ENCODE measurements around the gene SDK1.
"Not testable (repeated sequence)": the region's sequence is repeated elsewhere in the genome, so short reads cannot be mapped to it uniquely, and the experiment has no call there.

The SDK1 gene

DNA sequence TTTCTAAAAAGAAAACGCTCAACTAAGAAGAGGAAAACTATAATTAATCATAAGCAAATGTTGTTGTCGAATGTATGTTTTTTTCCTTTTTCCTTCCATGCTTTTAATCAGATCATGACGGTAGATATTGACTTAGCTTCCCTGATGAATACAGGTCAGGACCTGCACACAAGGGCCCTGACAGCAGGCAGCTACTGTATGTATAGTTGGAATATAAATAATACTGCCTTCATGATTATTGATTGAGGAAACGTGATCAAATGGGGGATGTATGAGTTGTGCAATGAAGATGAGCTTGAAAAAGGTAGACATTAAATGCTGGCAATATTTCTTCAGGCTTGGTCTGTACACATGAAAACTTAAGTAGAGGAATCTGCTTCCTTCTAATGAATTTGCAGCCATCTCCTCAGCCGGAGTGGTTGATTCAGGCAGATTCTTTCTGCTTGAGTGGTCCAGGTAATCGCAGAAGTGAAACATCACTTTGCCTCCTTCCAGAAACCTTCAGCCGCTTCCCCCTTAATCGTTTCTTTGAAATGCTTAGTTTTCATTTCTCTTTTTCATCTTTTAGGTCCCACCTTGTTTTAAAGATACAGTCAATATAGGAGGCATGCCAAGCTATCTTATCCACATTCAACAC, 656.5 kb downstream of the SDK1 start:
- no peak for DNase-seq (ENCODE audit: low read depth in 2 of 2)

DNA sequence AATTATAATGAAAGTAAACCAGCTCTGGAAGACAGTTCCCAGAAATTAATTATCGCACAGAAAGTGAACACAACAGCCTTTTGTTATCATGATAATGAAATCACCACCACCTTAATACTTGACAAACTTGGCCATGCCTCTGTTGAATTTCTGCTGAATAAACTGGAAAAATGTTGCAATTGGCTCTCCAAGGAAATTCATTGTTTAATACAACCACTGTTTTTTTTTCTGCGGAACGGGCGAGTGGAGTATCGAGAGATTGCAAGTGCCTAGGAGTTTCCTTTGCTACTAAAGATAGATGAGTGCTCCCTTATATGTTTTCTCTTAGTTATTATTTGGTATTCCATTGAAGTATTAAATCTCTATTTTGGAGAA, 657.0 kb downstream of the SDK1 start:
- DNase-seq (ENCODE audit: low read depth in 2 of 2) = no peak

DNA sequence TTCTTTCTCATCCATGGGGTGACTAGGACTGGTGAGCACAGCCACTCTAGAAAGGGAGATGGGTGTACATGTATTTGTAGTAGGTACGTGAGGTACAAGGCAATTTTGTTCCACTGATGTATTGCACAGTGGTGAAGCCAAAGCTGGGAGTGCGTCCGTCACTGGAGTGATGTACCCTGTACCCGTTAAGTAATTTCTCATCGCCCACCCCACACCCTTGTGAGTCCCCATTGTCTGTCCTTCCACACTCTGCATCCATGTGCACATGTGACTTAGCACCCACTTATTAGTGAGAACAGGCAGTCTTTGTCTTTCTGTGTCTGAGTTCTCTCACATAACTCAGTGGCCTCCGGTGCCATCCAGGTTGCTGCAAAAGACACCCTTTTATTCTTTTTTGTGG, 658.3 kb downstream of the SDK1 start:
- DNase-seq (ENCODE audit: low read depth in 2 of 2) = no peak

DNA sequence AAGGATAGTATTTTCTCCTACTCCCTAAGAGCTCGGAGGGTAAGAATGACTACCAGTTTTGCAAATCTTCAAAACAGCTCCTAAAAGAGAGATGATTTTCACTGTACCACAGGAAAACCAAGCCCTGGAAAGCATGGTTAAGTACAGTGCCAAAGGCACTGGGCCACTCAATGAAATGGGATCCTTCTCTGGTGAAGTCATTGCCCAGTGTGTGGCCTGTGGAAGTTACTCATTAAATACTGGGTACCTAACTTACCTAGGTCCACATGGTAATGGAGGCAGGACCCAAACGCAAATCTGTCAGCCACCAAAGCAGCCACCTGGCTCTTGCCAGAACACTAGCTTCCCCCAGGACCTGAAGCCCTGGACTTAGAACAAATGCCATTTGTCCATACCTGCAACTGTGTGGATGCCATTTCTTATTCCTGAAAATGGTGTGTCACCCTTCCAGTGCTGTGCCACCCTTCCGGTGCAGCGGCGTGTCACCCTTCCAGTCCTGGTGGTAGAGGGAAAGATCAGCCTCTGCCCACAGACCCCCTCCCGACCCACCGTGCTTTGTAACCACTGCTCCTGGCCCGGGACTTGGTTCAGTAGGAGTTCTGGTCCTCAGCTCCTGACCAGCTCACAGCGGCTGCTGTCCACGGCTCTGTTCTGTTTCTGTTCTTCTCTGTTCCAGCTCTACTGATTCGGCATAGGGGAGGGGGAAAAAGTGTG, 659.2 kb downstream of the SDK1 start:
- DNase-seq (ENCODE audit: low read depth in 2 of 2) = no peak

DNA sequence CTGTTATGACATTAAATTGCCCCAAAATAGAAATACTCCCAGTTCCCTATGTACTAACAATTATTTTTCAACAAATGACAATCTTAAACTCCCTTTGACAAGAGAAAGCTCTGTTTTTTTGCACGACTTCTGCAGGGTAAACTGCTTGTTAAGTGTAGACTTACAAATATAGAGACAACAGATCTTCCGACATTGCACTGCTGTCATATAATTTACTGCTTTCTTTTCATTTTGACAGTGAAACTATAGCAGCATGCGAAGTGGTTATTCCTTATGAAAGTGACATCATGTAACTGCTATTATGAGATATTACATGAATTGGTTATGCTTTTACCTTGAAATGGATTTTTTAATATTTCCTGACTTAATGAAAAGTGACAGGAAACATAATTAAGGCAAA, 659.9 kb downstream of the SDK1 start:
- no peak for DNase-seq (ENCODE audit: low read depth in 2 of 2)

DNA sequence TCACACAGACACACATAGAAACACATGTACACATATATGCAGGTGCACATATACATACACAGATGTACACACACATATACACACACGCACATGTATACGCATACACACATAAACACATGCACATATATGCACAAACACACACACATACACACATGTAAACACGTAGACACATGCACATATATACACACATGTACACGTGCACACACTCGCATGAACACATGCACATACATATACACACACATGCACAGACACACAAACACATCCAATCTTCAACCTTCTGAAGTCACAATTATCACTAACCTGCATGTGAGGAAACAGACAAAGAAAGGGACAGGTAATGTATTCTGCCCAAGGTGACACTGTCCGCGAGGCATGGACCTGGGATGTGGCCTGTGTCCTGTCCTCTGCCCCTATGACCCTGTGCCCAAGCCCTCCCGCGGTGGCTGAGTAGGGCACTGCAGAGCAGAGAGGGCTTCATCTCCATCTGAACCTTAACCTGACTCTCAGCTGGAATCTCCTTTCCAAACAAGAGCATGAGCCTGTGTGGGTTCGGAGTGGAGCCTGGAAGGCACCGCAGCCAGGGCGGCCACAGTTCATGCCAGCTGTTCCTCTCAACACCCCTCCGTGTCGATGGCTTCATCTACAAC, 660.9 kb downstream of the SDK1 start:
- DNase-seq (ENCODE audit: low read depth in 2 of 2) = no peak

DNA sequence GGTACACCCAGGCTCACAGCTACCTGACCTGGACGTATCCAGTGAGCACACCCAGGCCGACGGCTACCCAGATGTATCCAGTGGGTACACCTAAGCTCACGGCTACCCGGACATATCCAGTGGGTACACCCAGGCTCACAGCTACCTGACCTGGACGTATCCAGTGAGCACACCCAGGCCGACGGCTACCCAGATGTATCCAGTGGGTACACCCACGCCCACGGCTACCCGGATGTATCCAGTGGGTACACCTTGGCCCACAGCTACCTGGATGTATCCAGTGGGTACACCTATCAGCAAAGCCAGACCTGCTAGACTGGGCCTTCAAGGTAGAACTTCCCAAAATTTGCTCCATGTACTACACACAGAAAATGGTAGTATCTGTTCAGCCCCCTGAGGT, 662.7 kb downstream of the SDK1 start:
- not testable (repeated sequence) for DNase-seq (ENCODE audit: low read depth in 2 of 2)

DNA sequence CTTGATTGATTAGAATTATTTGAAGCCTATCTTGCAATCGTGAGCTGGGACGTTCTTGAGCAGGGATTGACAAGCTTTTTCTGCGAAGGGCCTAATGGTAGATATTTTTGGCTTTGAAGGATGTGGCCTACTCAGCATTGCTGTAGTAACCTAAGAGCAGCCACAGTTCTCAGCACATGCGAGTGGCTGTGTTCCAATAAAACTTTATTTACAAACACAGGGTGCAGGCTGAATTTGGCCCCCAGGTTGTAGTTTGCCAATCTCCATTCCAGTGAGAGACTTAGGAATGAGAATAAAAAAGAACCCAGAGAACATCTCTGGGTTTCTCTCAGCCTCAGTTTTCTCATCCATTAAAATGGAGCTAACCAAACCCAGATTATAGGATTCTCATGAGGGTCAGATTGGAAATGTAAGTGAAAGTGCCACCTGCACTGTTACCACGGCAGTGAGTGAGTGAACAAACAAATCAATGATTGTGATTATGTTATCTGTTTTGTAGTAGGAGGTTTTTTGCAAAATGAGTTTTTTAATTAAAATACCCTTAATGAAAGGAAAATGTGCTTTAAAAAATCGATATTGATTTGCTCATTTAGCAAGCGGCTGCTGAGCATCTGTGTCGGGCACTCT, 664.0 kb downstream of the SDK1 start:
- no peak for DNase-seq (ENCODE audit: low read depth in 2 of 2)

DNA sequence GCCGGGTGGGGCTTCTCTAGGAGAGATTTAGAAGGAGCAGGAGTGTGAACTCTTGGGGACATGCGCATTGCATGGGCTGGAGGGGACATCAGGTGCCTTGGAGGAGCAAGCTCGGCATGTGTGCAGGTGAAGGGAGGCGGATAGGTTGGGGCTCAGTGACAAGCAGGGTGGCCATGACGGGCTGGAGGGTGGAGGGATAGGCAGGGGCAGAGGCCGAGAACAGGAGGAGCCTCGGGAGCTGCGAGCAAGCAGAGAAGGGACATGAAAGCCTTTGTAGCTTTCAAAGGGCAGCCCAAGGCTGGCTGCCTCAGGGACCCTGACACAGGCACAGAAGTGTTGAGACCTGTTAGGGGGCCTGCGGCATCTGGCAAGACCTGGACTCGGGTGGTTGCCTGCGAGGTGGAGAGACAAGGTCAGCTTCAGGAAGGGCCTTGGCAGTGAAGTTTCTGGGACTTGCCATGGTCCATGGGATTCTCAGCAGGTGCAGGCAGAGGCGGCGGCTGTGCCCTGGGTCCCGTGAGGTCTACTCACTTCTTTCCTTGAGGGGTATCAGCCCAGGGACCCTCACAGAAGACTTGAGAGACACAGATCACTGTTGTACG, 664.8 kb downstream of the SDK1 start:
- no peak for DNase-seq (ENCODE audit: low read depth in 2 of 2)

DNA sequence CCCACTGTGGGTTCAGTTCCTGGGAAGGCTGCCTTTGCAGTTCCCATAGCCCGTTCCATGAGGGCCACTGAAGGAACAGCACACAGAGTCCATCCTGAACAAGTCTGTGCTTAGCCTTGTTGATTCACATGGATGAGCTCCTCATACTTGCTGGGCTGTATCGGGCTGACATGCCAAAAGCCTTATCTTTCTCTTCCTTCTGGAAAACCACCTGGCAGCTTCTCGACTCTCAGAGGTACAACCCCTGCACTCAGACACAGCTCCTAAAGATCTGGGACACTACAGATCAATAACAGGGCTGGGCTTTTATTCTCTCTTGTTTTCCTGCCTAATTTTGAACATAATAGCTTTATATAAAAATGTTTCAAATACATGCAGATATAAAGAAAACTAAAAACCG, 667.2 kb downstream of the SDK1 start:
- DNase-seq (ENCODE audit: low read depth in 2 of 2) = no peak

DNA sequence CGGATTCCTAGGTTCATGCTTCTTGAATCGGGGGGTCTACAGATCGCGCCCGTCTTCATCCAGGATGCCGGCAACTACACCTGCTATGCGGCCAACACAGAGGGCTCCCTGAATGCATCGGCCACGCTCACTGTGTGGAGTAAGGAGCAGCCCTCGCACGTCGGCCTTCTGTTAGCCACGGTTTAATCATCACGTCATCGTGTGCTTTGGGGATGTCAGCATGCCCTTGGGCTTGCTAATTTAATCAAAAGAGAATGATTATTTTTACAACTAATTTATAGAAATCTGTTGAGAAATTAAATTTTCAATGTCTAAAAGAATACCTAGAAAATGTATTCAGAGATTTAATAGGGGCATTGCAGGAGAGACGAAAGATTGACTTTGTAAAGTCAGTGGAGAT, 668.2 kb downstream of the SDK1 start:
- DNase-seq (ENCODE audit: low read depth in 2 of 2) = no peak

DNA sequence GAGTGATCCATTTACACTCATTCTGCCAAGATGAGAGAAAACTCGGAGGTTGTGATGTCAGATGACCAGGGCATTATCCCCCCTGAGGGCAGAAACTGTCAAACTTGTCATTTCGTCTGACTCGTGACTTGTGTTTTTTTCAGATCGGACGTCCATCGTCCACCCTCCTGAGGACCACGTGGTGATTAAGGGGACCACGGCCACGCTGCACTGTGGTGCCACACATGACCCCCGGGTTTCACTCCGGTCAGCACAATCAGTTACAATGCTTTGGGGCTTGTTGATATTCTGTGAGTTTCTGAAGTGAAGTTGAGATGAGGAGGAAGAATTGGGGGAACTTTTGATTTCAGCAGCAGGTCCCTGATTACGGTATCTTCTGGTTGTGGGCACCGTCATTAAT, 670.3 kb downstream of the SDK1 start:
- DNase-seq (ENCODE audit: low read depth in 2 of 2) = no peak

DNA sequence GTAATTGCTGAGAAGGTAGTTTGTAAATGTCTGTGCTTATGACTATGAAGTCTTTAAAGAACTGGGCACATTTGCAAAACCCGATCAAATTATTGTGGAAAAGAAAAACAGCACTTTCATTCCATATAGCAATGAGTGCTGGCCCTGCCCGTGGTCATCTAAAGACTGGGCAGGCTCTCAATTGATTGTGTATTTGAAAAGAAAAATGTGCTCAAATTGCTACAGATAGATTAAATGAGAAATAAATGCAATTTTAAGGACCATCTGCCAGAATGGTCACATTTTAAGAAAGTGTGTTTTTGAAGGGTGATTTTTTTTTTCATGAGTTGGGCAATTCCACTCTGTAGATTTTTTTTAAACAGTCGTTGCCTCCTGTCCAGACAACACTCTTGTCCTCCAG, 672.2 kb downstream of the SDK1 start:
- no peak for DNase-seq (ENCODE audit: low read depth in 2 of 2)

DNA sequence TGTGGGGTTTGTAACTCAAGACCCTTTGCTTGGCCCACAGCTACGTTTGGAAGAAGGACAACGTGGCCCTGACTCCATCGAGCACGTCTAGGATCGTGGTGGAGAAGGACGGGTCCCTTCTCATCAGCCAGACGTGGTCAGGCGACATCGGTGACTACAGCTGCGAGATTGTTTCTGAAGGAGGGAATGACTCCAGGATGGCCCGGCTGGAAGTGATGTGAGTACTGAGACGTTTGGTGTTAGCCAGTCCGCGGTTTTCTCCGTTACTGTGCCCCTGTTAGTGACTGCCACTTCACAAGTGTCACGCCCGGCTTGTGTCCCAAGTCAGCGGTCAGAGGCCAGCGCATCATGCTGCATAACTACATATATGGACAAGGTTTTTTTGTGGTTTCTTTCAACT, 673.3 kb downstream of the SDK1 start:
- DNase-seq (ENCODE audit: low read depth in 2 of 2) = no peak

DNA sequence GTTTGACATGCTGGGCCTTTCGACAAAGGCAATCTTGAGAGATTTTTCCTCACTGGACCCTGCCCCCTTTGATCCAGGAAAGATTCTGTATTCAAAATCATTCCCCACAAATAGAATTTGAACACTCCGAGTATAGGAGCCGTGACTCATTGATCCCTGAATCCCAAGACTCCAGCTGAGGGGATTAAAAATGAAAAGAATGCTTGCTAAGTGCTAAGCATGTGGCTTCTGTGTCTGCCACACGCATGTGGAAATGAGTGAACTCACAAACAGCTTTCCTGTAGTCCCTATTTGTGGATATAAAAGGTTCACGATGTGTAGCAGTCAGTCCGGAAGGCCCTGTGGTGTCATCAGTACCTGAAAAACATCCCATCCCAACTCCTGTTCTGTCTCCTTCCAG, 674.3 kb downstream of the SDK1 start:
- DNase-seq (ENCODE audit: low read depth in 2 of 2) = no peak

DNA sequence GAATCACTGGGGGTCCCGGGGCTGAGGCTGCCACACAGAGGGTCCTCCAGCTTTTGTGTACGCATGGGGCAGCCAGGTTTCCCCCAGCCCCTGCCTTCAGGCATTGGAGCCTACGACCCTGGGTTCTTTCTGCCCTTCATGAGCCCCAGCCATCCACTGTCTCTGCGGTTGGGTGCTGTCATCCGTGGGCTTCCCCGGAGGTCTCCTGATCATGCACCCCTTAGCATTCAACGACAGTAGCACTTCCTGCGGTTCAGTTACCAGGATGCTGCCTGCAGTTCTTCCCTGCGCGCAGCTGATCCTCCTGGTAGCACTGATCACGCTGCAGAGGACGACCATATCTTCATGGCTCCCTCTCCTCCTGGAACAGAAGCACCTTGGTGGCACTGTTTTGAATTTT, 676.3 kb downstream of the SDK1 start:
- DNase-seq (ENCODE audit: low read depth in 2 of 2) = no peak

DNA sequence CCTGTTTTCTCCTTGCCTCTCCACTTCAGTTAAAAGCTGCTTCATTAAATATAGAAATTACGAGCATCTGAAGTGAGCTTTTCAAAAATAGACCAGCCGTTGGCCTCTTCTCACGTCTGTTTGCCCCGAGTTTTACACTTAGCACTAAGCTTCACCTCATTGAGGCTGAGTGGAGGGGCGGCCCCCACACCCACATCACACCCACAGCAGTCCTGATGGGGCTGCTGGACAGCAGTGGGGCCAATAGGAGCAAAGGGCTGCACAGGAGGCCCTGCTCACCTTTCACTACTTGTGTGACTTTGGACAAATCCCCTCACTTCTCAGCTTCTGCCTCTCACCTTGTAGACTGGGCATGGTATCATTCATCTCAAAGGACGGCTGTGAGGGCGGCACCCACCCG, 677.8 kb downstream of the SDK1 start:
- DNase-seq (ENCODE audit: low read depth in 2 of 2) = no peak

DNA sequence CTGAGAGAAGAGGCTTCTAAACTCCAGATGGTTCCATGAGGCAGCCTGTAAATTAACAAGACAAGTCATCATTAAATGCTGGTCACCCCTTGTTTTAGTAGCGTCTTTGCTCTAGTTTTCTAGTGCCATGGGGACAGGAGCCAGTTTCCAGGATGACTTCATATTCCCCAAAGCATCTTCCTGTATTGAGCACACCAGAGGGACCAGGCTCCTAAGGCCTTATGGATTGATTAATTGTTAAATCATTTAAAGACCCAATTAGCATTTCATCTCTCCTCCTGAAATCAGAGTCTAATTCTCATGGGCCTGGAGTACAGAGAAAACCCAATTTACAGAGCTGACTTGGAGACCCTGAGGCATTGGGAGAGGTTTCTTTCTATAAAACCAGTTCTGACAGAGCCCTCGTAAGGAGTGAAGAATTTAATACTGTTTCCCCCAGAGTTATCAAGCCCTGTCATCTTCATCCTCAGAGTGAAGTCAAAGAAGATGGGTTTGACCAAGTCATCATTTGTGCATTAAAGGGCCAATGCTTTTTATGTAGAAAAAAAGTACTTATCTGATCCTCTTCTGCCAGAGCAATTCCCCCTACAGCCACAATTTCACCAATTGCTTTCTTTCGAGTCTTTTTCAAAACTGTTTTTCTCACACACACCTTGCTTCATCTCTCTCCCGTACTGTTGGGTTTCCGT, 678.7 kb downstream of the SDK1 start:
- no peak for DNase-seq (ENCODE audit: low read depth in 2 of 2)

DNA sequence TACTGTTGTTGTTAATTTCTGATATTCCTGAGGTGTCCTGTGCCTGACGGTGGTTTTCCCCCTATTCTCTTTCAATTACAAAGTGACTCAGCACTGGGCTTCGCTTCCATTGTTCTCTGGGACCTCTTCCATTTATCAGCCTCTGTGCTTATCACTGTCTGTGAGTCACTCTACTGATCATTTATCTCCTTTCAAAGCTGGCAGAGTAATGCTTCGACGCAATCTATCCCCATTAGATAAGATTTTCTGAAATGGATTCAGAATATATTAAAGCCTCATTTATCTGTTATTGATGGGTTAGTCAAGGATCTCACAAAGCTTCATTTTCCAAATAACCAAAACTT, 679.2 kb downstream of the SDK1 start:
- DNase-seq (ENCODE audit: low read depth in 2 of 2) = no peak

DNA sequence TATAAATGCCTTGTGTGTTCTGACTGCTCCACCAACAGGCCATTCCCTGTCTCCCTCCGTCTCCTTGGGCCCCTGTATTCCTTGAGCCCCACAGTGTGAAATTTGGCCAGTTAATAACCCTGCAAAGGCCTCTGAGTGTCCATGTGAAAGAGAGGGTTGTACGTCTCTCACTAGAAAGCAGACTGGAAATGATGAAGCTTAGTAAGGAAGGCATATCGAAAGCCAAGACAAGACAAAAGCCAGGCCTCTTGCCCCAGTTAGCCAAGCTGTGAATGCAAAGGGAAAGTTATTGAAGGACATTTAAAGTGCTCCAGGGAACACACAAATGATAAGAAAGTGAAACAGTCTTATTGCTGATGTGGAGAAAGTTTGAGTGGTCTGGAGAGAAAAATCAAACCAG, 680.2 kb downstream of the SDK1 start:
- no peak for DNase-seq (ENCODE audit: low read depth in 2 of 2)

DNA sequence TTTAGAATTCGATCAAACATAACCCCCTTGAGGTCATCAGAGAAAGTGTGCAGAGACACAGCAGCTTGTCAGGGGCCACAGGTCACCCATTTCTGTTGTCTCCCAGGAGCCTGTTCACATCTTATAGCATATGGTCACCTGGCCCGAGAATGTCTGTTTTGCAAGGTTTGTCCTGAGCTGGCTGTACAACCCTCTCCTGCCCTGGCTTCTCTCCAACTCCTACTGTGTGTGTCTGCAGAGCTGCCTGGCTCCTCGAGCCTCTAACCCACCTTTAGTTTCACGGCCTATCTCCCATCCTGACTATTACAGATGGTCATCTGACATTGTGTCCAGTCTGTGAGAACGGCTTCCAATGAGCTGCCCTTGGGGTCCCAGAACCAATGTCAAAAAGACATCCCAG, 683.4 kb downstream of the SDK1 start:
- DNase-seq (ENCODE audit: low read depth in 2 of 2) = no peak

DNA sequence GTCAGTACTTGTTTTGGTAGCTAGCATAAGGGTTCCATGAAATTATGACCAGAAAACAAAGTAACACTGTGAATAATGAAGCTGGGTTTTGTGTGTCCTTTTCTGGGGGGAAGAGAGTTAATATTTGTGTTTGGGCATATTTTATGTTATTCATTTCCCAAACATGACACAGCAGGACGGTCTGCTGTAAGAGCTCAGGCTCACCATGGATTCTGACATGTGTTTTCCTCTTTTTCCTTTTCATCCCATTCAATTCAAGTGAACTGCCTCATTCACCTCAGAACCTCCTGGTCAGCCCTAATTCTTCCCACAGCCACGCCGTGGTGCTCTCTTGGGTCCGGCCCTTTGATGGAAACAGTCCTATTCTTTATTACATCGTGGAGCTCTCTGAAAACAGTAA, 685.9 kb downstream of the SDK1 start:
- no peak for DNase-seq (ENCODE audit: low read depth in 2 of 2)
